ENCODE measurements around the gene HSDL1. TPM values are rescaled to one million over a fixed set of nuclear protein-coding genes. Genes with fewer than 3 reads are reported as not detected.

The HSDL1 gene
- total and polyA plus RNA-seq, 2 donors (not counting 3 experiments of a cell fraction or from before 2014, with no cell fraction given) = 19.9 to 27.9 TPM

GRCh38 chr16:84104231-84104630, 40.7 kb downstream of the HSDL1 start:
- BruUV-seq (replicated peaks) = no TSS peak
- no peak overlapping the region for H3K4me3 ChIP-seq (replicated peaks in 1 of 3; ENCODE audit: insufficient read depth in 1 of 3, low read depth in 1 of 3, low read length in 3 of 3)
- no peak overlapping the region for H3K4me2 ChIP-seq (ENCODE audit: insufficient read depth, low read length)
- no peak for FAIRE-seq
- ChIA-PET CTCF (interaction anchor here (1.4 to 1.7 kb wide), 3 partner anchors 12 to 20 kb away, joined by 3 to 6 read pairs (median 4); partner anchors contain the start of gene MBTPS1), POLR2A (no interaction called here)
- H3K9me1 ChIP-seq (replicated peaks; ENCODE audit: control insufficient read depth, extremely low read depth, insufficient read depth, low read length) = no peaks in the 10 kb centered on the region
- no peak overlapping the region for H3K9ac ChIP-seq (replicated peaks; ENCODE audit: extremely low read depth, insufficient read depth, low read length)
- peaks cover 55% of the 10 kb centered on the region for H3K79me2 ChIP-seq (ENCODE audit: control insufficient read depth, insufficient read depth, low read length)
- dilution Hi-C loops (cut with MboI; ENCODE audit: extremely low pct_ligation_motif_present, low sequenced_read_pairs) = no loop called here
- no peaks in the 10 kb centered on the region for H3K4me1 ChIP-seq (ENCODE audit: control insufficient read depth, extremely low read depth, insufficient read depth, low read length)
- intact Hi-C loops (cut with micrococcal nuclease) = no loop called here
- no peak overlapping the region for H3K27ac ChIP-seq (ENCODE audit: insufficient read depth, low read depth, low read length)
- no peaks in the 10 kb centered on the region for H3K9me3 ChIP-seq (replicated peaks; ENCODE audit: control insufficient read depth, insufficient read depth, low read length)
- no peak for DNase-seq (ENCODE audit: low read depth, low spot score)
- peaks cover 2% of the 10 kb centered on the region for H4K20me1 ChIP-seq (replicated peaks; ENCODE audit: control insufficient read depth, extremely low read depth, insufficient read depth, low read length)
- no peak for TF ChIP-seq JUN (IDR thresholded peaks at IDR 0.05; ENCODE audit: borderline replicate concordance, insufficient read depth, insufficient read length, low read depth)
- TF ChIP-seq MAX (IDR thresholded peaks at IDR 0.05; ENCODE audit: insufficient read depth, insufficient read length) = no peak
- TF ChIP-seq GATA2 (IDR thresholded peaks at IDR 0.05; ENCODE audit: insufficient read depth, insufficient read length, low read depth, low read length) = no peak
- no peak overlapping the region for H2AFZ ChIP-seq (ENCODE audit: low read depth, low read length)
- no peaks in the 10 kb centered on the region for H3K27me3 ChIP-seq (ENCODE audit: control insufficient read depth in 2 of 2, insufficient read depth in 2 of 2, low read length in 2 of 2)
- H3K36me3 ChIP-seq (ENCODE audit: control insufficient read depth in 2 of 2, extremely low read depth in 1 of 2, insufficient read depth in 2 of 2, low read length in 2 of 2) = peaks cover 3 to 14% of the 10 kb centered on the region in 2 experiments

DNA sequence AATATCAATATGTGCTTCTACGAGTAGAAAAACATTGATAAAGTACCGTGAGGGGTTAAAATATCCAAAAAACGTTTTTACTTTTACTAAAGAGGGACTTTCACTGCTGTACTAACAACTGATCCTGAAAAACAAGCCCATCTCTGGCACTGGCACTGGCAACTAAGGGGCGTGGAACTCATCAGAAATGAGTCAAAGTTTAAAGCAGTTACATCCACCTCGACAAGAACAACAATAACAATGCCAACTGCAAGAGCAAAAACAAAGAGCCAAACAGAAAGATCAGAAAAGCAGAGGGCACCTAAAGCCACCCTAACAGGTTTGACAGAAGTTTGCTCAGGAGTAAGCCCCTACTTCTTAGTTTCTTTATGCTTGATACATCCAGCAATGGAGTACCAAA, 41.3 kb downstream of the HSDL1 start:
- Histone ChIP-seq H3K9ac (replicated peaks; ENCODE audit: extremely low read depth, insufficient read depth, low read length) (no peak overlapping the region), H4K20me1 (replicated peaks; ENCODE audit: control insufficient read depth, extremely low read depth, insufficient read depth, low read length) (peaks cover 2% of the 10 kb centered on the region), H3K27me3 (ENCODE audit: control insufficient read depth in 2 of 2, insufficient read depth in 2 of 2, low read length in 2 of 2) (no peaks in the 10 kb centered on the region), H3K9me1 (replicated peaks; ENCODE audit: control insufficient read depth, extremely low read depth, insufficient read depth, low read length) (no peaks in the 10 kb centered on the region), H3K4me1 (ENCODE audit: control insufficient read depth, extremely low read depth, insufficient read depth, low read length) (no peaks in the 10 kb centered on the region), H3K9me3 (replicated peaks; ENCODE audit: control insufficient read depth, insufficient read depth, low read length) (no peaks in the 10 kb centered on the region), H3K4me3 (replicated peaks in 1 of 3; ENCODE audit: insufficient read depth in 1 of 3, low read depth in 1 of 3, low read length in 3 of 3) (no peak overlapping the region), H3K27ac (ENCODE audit: insufficient read depth, low read depth, low read length) (no peak overlapping the region), H3K36me3 (ENCODE audit: control insufficient read depth in 2 of 2, extremely low read depth in 1 of 2, insufficient read depth in 2 of 2, low read length in 2 of 2) (peaks cover 3 to 14% of the 10 kb centered on the region in 2 experiments), H3K4me2 (ENCODE audit: insufficient read depth, low read length) (no peak overlapping the region), H3K79me2 (ENCODE audit: control insufficient read depth, insufficient read depth, low read length) (peaks cover 51% of the 10 kb centered on the region), H2AFZ (ENCODE audit: low read depth, low read length) (no peak overlapping the region)
- dilution Hi-C loops (cut with MboI; ENCODE audit: extremely low pct_ligation_motif_present, low sequenced_read_pairs) = no loop called here
- FAIRE-seq (peak; percentile 58), DNase-seq (ENCODE audit: low read depth, low spot score) (peak; percentile 17)
- intact Hi-C loops (cut with micrococcal nuclease) = no loop called here
- ChIA-PET CTCF (interaction anchor here (1.4 to 1.7 kb wide), 4 partner anchors 12 to 83 kb away, joined by 3 to 6 read pairs (median 4); partner anchors contain the start of genes MBTPS1 and TAF1C), POLR2A (no interaction called here)
- TF ChIP-seq FOS (IDR thresholded peaks at IDR 0.05; ENCODE audit: borderline replicate concordance, insufficient read depth, low read length) = no peak
- BruUV-seq (replicated peaks) = no TSS peak
